8988T (cell line): ENCODE data around the gene ZNF136.

Source experiments
- DNase-seq: peaks from one replicate; pipeline ENCODE4 v3.0.0; 2011

The ZNF136 gene

DNA sequence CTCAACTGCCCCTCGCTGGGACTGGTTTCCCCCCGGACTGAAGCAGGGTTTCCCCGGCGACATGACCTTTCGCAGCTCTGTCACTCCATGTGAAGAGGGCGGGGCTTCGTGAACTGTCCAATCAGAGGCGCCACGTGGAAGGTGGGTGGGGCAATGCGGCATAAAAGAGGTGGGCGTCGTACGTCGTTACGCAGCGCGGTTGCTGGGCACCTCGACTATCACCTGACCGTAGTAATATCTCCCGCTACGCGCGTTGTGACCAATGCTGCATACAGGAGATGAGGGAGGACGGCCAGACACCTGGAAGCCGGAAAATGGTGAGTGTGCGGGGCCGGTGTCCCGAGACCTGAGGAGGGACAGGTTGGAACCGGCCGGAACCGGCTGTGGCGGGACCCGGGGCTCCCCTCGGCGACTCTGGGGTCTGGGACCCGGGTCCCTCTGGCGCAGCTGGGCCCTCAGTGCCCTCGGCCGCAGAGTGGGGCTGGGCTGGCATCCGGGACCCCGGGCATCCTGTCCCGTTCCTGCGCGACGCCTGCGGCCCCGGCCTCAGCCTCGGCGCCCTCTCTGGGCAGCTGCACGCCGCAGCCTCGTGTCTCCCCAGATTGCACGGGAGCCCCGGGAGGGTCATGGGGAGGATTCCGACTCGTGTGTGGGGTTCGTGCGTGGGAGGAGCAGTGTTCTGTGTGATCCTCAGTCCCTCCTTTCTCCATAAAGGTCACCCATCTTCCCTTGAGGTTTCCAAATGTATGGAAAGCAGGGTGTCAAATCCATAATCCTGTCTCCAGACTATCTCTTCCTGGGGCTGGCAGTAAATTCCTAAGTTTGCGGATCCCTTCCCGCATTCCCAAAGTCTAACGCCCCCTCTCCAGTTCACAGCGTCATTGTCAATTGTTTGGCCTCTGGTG, 32.2 kb downstream of the ZNF136 start:
- DNase-seq = peak; percentile 40

- DNase-seq = no peak
These were observed 35.2 kb downstream of the ZNF136 start for GRCh38 chr19:12198136-12198535.

DNA sequence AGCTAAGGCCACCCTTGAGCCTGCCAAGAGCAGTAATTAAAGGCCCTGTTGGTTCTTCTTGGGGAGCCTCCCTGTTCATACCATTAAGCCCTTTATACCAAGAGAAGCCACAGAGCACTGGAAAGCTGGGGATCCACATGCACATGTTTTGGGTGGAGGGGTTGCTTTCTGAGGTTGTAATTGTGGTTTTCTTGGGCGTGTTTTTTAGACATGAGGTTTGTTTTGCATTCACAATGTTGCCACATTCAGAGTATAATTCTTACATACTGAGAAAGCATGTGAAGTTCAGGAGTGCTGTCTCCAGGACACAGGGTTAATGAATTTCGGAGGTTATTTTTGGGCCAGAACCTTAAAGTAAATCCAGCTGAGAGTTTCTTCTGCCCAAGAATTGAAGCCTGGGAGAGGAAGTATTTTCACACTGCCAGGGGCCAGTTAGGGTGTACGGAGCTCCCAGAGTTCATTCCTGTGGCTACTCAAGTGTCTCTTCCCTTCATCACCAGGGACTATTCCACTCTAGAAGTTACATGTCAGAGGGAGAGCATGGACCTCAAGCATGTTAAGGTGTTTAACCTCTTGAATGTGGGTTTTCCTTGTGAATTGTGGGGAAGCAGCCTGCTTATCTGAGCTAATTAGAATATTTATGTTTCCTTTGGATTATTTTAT, 37.0 kb downstream of the ZNF136 start:
- DNase-seq = no peak

GRCh38 chr19:12202250-12202649, 39.4 kb downstream of the ZNF136 start:
- DNase-seq = no peak

DNA sequence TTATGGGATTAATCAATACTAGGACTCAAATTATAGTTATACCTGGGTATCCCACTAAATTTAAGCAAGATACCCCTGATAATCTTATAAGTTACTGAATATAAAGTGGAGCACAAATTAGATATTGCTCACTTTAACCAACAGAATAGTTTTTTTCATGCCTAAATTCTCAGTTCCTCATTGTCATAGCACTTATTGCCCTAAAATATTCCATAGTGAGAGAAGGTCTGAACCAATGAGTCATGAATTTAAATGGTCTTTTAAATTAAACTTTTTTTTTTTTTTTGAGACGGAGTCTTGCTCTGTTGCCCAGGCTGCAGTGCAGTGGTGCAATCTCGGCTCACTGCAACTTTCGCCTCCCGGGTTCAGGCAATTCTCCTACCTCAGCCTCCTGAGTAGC, 42.4 kb downstream of the ZNF136 start:
- DNase-seq = no peak

- no peak for DNase-seq
These were observed 45.3 kb downstream of the ZNF136 start for GRCh38 chr19:12208221-12208620.

GRCh38 chr19:12217332-12217731, 54.4 kb downstream of the ZNF136 start:
- no peak for DNase-seq

DNA sequence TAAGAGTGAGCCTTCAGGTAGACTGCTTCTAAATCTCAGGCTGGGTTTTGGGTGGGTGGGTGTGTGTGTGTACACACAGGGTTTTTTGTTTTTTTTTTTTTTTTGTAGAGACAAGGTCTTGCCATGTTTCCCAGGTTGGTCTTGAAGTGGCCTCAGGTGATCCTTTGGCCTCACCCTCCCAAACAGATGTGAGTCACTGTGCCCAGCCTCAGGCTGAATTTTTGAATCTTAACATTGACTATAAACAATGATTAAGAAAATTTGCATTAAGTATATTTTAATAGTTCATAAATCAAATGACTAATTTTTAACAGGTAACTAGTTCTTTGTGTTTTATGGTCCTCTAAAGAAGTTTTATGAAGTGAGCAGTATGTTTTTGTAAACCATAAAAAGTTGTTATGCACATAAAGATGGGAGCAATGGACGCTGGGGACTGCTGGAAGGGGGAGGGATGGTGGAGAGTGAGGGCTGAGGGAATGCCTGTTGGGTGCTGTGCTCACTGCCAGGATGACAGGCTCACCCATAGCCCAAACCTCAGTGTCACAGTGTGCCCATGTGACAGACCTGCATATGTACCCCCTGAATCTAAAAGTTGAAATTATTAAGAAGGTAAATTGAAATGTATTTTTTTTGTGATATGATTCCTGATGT, 60.2 kb downstream of the ZNF136 start:
- DNase-seq = no peak

- DNase-seq = no peak
These were observed 61.8 kb downstream of the ZNF136 start for GRCh38 chr19:12224676-12225075.

DNA sequence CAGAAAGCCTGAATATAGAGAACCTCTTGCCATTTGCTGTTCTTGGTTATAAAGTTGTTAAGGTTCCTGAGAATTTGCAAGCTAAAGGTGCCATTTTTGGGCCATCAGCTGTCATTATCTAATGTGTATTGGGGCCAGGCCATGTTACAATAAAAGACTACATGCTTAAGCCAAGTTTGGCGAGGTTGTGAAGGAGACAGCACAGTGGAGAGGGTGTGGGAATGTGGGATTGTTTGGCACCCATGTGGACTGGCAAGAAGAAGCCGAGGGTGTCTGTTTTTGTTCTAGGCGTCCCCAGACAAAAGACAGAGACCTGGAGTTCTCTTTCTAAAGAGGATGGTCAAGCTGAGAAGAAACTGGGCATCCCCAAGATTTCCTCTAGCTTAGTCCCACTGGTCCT, 67.1 kb downstream of the ZNF136 start:
- DNase-seq = no peak

DNA sequence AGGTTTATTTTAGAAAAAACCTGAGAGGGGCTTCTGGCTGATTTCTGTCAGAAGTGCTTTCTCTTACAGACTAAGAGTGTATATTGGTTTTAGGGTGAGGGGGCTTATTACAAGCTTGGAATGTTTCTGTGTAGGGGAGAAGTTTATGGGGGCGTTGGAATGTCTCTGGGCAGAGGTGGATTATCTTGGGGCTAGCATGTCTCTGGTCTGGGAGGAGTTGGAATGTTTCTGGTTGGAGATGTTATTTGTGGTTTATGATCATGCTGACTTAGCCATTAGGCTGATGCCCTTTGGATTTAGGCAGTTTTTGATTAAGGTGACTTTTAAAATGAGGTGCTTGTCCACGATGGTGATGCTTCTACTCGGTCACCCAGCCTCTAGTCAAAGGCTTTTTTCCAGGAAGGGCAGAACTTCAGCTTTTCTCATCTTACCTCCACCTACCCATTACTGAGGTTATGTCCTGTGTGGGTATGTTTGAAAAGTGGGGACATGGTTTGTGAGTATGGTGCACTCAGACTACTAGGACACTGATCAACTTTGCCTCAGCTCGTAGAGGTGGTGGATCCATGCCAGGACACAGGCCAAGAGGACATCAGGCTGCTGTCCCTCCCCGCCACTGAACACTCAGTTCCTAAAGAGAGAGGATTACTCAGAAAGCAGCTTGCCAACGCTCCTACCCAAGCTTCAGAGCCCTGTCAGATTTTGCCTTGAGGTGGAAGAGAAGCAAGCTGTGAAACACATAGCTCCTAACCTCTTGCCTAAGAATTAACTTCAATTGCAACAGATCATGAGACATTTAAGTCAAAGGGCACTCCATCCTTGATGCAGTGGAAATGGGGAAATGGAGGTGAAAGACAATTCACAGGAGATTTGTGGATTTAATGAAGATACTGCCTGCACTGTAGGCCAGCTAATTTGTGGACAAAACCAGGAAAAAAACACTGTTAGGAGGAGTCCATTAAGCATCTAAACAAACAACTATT, 68.1 kb downstream of the ZNF136 start:
- no peak for DNase-seq

GRCh38 chr19:12232961-12233360, 70.1 kb downstream of the ZNF136 start:
- no peak for DNase-seq

- DNase-seq = no peak
These were observed 74.4 kb downstream of the ZNF136 start for GRCh38 chr19:12237143-12237839.
